ENCODE results near the gene SLC39A11. TPM values are rescaled to one million over a fixed set of nuclear protein-coding genes. Genes with fewer than 3 reads are reported as not detected.
A peak's percentile ranks its signal among the peaks of the same experiment; 100 is the strongest.

SLC39A11 gene
- total and polyA plus RNA-seq, 2 of the 13 experiments (the other 11 are each of a cell fraction or from before 2014, with no cell fraction given): 17.2 to 31.5 TPM

DNA sequence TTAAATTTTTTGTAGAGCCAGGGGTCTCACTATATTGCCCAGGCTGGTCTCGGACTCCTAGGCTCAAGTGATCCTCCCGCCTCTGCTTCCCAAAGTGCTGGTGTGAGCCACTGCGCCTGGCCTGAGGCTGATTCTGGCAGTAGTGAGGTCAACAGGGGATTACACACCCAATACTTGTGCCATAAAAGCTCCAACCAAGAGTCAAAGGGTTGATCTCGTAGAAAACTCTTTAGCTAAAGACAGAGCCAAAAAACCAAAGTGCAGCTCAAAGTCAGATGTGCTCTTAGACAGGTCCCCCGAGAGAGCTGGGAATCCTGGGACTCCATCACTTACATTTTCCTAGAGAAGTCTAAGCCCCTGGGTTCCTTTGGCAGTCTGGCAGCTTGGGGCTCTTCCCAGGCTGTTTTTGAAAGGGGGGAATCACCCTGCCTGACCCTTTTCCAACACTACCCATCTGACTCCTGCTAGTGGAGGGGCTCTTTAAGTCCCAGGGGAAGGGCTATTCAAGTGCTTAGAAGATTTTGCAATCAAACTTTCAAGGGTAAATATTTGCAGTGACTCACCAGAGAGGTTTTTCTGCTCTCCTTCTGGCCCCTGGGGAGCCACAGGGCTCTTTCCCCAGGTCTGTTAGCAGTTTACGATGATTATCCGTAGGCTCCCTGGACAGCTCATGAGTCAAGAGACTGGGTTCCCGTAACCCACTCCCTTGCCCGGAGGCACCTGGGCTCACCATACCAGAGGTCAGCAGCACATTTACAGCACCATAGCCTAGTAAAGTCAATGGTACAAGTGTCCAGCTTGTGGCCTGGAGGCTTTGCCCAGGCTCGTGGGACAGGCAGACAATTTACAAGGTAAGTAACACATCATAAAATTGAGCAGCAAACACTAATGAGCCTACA is 408.7 kb downstream of the SLC39A11 start (continued):
- TF ChIP-seq, protein P1, sequence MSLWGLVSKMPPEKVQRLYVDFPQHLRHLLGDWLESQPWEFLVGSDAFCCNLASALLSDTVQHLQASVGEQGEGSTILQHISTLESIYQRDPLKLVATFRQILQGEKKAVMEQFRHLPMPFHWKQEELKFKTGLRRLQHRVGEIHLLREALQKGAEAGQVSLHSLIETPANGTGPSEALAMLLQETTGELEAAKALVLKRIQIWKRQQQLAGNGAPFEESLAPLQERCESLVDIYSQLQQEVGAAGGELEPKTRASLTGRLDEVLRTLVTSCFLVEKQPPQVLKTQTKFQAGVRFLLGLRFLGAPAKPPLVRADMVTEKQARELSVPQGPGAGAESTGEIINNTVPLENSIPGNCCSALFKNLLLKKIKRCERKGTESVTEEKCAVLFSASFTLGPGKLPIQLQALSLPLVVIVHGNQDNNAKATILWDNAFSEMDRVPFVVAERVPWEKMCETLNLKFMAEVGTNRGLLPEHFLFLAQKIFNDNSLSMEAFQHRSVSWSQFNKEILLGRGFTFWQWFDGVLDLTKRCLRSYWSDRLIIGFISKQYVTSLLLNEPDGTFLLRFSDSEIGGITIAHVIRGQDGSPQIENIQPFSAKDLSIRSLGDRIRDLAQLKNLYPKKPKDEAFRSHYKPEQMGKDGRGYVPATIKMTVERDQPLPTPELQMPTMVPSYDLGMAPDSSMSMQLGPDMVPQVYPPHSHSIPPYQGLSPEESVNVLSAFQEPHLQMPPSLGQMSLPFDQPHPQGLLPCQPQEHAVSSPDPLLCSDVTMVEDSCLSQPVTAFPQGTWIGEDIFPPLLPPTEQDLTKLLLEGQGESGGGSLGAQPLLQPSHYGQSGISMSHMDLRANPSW (CRISPR knock-in tag; IDR thresholded peaks at IDR 0.05; ENCODE audit: borderline replicate concordance): no peak
- peak; percentile 46; the same call in 1 of the 2 replicates for TF ChIP-seq ZKSCAN8 (CRISPR knock-in tag; IDR thresholded peaks at IDR 0.05; ENCODE audit: borderline replicate concordance)
- no peak for TF ChIP-seq HMGA1 (CRISPR knock-in tag; conservative IDR thresholded peaks at IDR 0.05)
- 0 out of 2 replicates have a peak, but pooled peaks have one; percentile 30 for TF ChIP-seq CHD2 (IDR thresholded peaks at IDR 0.05; ENCODE audit: low read depth, low read length)
- no peak for TF ChIP-seq ZNF460 (CRISPR knock-in tag; IDR thresholded peaks at IDR 0.05; ENCODE audit: borderline replicate concordance)
- TF ChIP-seq ATF7-NPFF (CRISPR knock-in tag; IDR thresholded peaks at IDR 0.05; ENCODE audit: low read depth): peak; percentile 48; the same call in 1 of the 2 replicates
- no peak; the same call in 1 of the 2 replicates for TF ChIP-seq CCDC6 (CRISPR knock-in tag; IDR thresholded peaks at IDR 0.05)
- TF ChIP-seq, protein P2, sequence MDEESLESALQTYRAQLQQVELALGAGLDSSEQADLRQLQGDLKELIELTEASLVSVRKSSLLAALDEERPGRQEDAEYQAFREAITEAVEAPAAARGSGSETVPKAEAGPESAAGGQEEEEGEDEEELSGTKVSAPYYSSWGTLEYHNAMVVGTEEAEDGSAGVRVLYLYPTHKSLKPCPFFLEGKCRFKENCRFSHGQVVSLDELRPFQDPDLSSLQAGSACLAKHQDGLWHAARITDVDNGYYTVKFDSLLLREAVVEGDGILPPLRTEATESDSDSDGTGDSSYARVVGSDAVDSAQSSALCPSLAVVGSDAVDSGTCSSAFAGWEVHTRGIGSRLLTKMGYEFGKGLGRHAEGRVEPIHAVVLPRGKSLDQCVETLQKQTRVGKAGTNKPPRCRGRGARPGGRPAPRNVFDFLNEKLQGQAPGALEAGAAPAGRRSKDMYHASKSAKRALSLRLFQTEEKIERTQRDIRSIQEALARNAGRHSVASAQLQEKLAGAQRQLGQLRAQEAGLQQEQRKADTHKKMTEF (CRISPR knock-in tag; IDR thresholded peaks at IDR 0.05): peak; percentile 96
- no peak for TF ChIP-seq ZNF790 (CRISPR knock-in tag; IDR thresholded peaks at IDR 0.05; ENCODE audit: borderline replicate concordance)
- peak; percentile 80 for TF ChIP-seq ERF (CRISPR knock-in tag; IDR thresholded peaks at IDR 0.05)
- TF ChIP-seq, protein P3, sequence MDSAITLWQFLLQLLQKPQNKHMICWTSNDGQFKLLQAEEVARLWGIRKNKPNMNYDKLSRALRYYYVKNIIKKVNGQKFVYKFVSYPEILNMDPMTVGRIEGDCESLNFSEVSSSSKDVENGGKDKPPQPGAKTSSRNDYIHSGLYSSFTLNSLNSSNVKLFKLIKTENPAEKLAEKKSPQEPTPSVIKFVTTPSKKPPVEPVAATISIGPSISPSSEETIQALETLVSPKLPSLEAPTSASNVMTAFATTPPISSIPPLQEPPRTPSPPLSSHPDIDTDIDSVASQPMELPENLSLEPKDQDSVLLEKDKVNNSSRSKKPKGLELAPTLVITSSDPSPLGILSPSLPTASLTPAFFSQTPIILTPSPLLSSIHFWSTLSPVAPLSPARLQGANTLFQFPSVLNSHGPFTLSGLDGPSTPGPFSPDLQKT (CRISPR knock-in tag; IDR thresholded peaks at IDR 0.05; ENCODE audit: borderline replicate concordance): no peak
- TF ChIP-seq CBX2 (IDR thresholded peaks at IDR 0.05; ENCODE audit: low read depth, low read length): no peak
- peak; percentile 59; the same call in 1 of the 2 replicates for TF ChIP-seq CBX2 (CRISPR knock-in tag; IDR thresholded peaks at IDR 0.05; ENCODE audit: low read depth)
- peak; percentile 71; the same call in 1 of the 2 replicates for TF ChIP-seq HDAC2 (CRISPR knock-in tag; IDR thresholded peaks at IDR 0.05)
- no peak for TF ChIP-seq SMYD3 (CRISPR knock-in tag; IDR thresholded peaks at IDR 0.05)
- TF ChIP-seq SALL2 (CRISPR knock-in tag; IDR thresholded peaks at IDR 0.05): peak; percentile 92
- TF ChIP-seq IKZF4 (CRISPR knock-in tag; IDR thresholded peaks at IDR 0.05; ENCODE audit: borderline replicate concordance, low read depth, not compliant biosample characterization): no peak
- TF ChIP-seq ZSCAN12 (CRISPR knock-in tag; IDR thresholded peaks at IDR 0.05): no peak
- TF ChIP-seq, protein P4, sequence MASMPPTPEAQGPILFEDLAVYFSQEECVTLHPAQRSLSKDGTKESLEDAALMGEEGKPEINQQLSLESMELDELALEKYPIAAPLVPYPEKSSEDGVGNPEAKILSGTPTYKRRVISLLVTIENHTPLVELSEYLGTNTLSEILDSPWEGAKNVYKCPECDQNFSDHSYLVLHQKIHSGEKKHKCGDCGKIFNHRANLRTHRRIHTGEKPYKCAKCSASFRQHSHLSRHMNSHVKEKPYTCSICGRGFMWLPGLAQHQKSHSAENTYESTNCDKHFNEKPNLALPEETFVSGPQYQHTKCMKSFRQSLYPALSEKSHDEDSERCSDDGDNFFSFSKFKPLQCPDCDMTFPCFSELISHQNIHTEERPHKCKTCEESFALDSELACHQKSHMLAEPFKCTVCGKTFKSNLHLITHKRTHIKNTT (CRISPR knock-in tag; IDR thresholded peaks at IDR 0.05): no peak
- 0 out of 2 replicates have a peak, but pooled peaks have one; percentile 53 for TF ChIP-seq TRIM24 (CRISPR knock-in tag; IDR thresholded peaks at IDR 0.05)
- peak; percentile 93 for TF ChIP-seq CEBPB (IDR thresholded peaks at IDR 0.05; ENCODE audit: borderline replicate concordance, low read depth, low read length)
- TF ChIP-seq NFKBIZ (CRISPR knock-in tag; IDR thresholded peaks at IDR 0.05): 0 out of 2 replicates have a peak, but pooled peaks have one; percentile 50
- TF ChIP-seq ZNF629 (CRISPR knock-in tag; conservative IDR thresholded peaks at IDR 0.05): peak; percentile 32; the same call in 1 of the 2 replicates
- TF ChIP-seq MATR3 (CRISPR knock-in tag; IDR thresholded peaks at IDR 0.05): no peak

Data from HepG2 (cell line).